GM06990 (cell line): Measurements from ENCODE around the gene RNF220.

Source experiments
- DNase-seq: peaks from one replicate; pipeline ENCODE4 v3.0.0-alpha.2; 2011; ENCODE audit not compliant: insufficient read length; ENCODE audit errors: extremely low read depth
- H3K27me3 ChIP-seq: replicated peaks from 2 replicates; pipeline ENCODE4 v1.6.0; 2011; ENCODE audit warnings: low read length; ENCODE audit not compliant: control insufficient read depth, insufficient read depth
- H3K36me3 ChIP-seq: 2 replicates; pipeline ENCODE4 v1.5.1; 2011; ENCODE audit warnings: low read length; ENCODE audit not compliant: control insufficient read depth, insufficient read depth
- H3K4me3 ChIP-seq: replicated peaks from 2 replicates; pipeline ENCODE4 v1.5.1; 2011; ENCODE audit warnings: low read depth, mild to moderate bottlenecking, control low read depth, low read length
- CTCF ChIP-seq: IDR thresholded peaks from 2 replicates; pipeline ENCODE4 v1.5.1; 2011; ENCODE audit warnings: low read length, control low read depth, mild to moderate bottlenecking, inconsistent platforms; ENCODE audit not compliant: insufficient read depth, poor library complexity, severe bottlenecking

The RNF220 gene

GRCh38 chr1:44565833-44566232 is 160.8 kb downstream of the RNF220 start:
- no peak for TF ChIP-seq CTCF
- H3K27me3 ChIP-seq: no peaks in the 10 kb centered on the region; the same call in none of the 2 replicates
- H3K36me3 ChIP-seq: no peaks in the 10 kb centered on the region
- DNase-seq: no peak
- no peak overlapping the region for H3K4me3 ChIP-seq

GRCh38 chr1:44566281-44567046 is 161.4 kb downstream of the RNF220 start:
- Histone ChIP-seq H3K4me3 (no peak overlapping the region), H3K36me3 (no peaks in the 10 kb centered on the region), H3K27me3 (no peaks in the 10 kb centered on the region; the same call in none of the 2 replicates)
- no peak for DNase-seq
- no peak for TF ChIP-seq CTCF

- no peak for DNase-seq
- TF ChIP-seq CTCF: no peak
- Histone ChIP-seq H3K4me3 (no peak overlapping the region), H3K27me3 (no peaks in the 10 kb centered on the region; the same call in none of the 2 replicates), H3K36me3 (no peaks in the 10 kb centered on the region)
These were observed 163.3 kb downstream of the RNF220 start for GRCh38 chr1:44568128-44568900.

- H3K4me3 ChIP-seq: no peak overlapping the region
- no peaks in the 10 kb centered on the region for H3K36me3 ChIP-seq
- no peak for DNase-seq
- no peaks in the 10 kb centered on the region; the same call in none of the 2 replicates for H3K27me3 ChIP-seq
- no peak for TF ChIP-seq CTCF
These were observed 164.4 kb downstream of the RNF220 start for GRCh38 chr1:44569491-44569890.

- TF ChIP-seq CTCF: peak; percentile 63
- H3K4me3 ChIP-seq: no peak overlapping the region
- no peak for DNase-seq
- no peaks in the 10 kb centered on the region for H3K36me3 ChIP-seq
- no peaks in the 10 kb centered on the region; the same call in 1 of the 2 replicates for H3K27me3 ChIP-seq
These were observed 166.9 kb downstream of the RNF220 start for GRCh38 chr1:44571712-44572571.
